ENCODE results near the gene LIPC. TPM values are rescaled to one million over a fixed set of nuclear protein-coding genes. Genes with fewer than 3 reads are reported as not detected.

Gene LIPC
- total RNA-seq, 1 donor from 2014 or later, result 0.30 TPM

DNA sequence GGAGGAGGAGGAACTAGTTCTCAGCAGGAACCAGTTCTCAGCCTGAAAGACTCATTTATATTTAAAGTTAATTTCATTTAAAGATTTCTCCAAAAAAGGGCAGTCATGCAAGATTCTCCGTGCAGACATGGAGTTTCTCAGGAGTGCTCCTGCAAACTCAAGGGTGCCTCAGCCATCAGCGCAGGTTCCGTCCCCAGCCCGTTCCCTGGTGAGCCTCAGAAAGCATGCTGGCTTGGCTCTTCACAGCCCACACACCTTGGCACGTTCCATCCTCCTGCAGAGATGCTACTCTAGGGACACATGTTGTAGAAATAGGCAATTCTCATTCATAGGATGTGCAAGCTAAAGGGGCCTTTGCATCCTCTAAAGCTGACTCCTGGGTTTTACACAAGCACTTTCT is 123.0 kb downstream of the LIPC start:
- DNase-seq, result no peak

DNA sequence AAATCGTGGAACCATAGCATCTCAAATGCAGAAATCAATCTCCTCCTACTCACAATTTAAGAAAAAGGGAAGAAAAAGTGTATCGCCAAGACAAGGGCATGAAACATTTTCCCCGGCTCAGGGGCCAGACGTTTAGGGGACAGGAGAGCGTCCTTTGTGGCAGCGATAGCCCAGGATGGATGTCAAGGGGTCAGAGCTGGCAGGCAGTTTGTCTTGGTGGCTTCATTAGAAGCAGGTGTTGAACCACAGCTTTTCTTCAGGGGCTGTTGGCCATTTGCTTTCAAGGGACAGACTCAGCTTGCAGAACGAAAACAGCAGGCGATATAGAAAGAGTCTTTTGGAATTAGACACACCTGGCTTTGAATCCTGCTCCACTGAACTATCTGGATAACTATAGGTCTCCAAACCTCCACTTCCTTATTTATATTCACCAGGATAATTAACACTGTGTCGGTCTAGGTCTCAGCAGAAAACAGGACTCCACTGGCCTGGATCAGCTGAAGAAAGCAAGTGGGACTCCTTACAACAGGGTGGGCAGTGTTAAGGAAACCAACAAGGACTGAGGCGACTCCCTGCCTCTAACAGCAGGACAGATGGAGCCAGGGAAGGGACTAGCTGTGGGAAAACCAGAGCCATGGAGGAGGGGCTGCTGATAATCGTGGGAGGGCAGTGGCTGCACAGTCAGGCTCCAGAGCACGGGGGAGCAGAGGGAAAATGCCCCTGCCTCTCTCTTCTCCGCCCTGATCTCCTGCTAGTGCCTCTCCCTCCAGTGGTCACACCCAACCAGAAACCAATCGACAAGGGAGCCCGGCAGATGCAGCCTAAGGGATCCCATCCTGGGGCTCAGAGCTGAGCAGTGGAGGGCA is 123.6 kb downstream of the LIPC start:
- DNase-seq, result no peak

DNA sequence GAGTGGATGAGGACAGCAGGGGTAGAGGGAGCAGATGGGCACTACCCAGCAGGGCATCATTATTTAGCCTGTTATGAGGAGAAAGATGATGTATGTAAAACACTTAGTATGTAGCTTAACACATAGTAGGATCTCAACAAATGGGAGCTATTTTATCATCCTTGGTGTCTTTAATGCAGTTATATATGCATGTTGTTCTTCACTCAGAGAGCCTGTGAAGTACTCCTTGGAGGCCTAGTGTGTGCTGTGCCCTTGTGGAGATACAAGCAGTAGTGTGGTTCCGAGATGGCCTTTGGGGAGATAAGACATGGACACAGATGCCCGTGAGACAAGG is 124.2 kb downstream of the LIPC start:
- DNase-seq, result no peak

DNA sequence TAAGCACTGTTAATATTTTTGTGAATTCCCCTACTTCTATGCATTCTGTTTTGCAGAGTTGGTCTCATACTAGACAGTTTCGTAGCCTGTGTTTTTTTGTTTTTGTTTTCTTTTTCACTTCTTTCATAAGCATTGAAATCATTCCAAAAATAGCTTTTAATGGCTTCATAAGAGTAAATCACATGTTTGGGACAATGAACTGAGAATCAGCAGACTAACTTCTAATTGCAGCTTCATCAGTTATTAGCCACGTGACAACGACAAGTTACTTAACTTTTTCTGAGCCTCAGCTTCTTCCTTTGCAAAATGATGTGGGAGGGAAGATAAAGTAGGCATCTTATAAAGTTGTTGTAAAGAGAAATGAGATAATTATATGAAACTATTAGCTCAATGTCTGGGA is 124.8 kb downstream of the LIPC start:
- DNase-seq, result no peak

DNA sequence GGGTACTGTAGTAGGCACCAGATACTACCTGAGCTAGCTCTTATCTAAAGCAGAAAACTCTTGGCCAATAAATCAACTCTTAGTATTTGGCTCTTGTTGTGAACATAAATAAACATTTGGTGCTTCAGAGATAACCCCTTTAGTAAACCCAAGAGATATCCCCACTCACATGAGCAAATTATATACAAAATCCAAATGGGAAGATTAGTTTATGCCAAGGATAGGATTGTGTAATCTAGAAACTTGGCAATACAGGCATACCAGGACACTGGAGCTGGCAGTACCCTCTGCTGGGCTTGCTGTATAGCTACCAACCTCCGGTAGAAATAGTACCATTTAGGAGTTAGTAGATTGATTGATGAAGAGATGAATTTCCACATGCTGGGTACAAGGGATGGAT is 127.0 kb downstream of the LIPC start:
- no peak for DNase-seq

DNA sequence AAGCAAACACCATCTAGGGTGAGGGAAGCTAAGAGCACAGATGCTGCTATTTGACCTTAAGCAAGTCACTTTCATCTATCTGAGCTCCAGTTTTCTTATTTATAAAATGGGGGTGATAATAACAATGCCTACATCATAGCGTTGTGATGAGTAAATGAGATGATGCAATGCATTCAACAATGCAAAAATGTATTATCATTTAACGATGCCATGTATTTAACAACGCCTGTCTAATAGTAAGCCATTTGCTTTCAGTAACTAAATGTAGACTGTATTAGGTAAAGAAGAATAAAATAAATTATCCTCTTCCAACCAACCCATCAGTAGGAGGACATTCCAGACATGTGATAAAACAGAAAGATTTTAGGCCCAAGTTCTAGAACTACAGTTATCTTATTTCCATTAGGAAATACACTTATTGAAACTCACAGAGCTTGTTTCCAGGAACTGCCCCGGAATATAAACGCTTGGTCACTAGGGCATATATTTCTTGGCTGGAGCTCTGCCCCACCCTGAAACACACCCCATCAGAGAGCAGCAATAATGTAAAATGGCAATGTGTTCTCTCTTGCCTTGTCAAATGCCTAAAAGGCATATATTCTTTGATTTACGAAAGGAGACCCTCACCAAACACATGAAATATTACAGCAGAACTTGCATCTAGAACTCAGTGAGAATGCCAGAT is 128.3 kb downstream of the LIPC start:
- no peak for DNase-seq

DNA sequence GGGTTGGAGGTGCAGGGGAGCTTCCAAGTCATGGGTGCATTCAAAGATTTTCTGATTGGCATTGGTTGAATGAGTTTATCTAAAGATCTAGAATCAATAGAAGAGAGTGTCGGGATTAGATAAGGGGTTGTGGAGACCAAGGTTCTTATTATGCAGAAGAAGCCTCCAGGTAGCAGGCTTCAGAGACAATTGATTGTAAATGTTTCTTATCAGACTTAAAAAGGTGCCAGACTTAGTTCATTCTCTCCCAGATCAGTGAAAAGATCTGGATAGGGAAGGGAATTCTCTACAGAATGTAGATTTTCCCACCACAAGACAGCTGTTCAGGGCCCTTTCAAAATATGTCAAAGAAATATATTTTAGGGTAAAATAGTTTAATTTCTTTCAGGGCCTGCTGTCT is 129.5 kb downstream of the LIPC start:
- DNase-seq, result no peak

DNA sequence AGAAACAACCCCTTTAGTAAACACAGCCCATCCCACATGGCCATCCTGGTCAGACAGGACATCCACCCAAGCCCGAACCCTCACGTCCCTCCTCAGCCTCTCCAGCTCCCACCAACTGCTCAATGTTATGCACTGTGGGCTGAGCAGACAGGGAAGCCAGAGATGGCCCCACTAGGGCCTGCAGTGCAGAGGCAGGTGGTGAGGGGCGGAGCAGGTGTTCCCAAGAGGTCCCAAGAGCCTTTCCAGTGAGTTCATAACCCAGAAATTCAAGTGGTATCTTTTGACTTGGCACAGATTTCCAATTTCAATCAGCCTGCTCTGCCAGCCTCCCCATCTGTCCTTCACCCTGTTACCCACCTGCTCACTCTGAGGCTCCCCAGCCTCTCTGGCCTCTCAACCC is 130.3 kb downstream of the LIPC start:
- DNase-seq, result no peak

DNA sequence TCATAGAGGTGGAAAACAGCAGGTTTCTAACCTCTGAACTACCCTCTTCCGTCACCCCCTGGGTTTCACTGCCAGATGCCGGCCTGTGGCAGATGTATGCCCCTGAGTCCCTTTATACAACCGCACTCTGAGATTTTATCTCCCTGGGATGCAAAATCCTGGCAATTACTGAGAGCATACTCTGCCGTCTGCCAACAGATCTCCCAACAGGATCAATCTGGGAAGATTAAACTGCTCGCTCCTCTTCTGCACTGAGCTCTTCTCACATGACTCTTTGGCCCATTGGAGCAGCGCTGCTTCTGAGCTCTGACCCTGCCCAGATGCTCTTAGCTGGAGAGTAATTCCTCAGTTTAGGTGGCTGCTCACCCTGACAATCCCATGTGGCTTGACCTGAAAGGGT is 133.2 kb downstream of the LIPC start:
- DNase-seq, result no peak

DNA sequence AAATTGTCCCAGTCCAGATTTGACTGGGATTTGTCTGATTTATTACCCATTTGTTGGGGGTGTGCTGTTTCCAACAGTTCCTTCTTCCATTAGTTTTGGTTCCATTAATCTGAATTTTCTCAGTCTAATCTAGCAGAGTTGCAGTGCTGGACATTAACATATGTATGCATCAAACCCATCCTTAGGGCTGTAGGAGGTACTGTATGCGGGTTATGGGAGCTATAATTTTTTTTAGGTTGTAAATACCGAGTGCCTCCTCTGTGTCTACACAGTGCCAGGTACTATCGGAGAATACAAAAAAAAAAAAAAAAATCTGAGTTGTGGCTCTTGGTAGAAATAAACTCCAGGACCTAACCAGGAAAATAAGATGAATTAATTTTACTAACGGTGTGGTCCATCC is 133.8 kb downstream of the LIPC start:
- no peak for DNase-seq

DNA sequence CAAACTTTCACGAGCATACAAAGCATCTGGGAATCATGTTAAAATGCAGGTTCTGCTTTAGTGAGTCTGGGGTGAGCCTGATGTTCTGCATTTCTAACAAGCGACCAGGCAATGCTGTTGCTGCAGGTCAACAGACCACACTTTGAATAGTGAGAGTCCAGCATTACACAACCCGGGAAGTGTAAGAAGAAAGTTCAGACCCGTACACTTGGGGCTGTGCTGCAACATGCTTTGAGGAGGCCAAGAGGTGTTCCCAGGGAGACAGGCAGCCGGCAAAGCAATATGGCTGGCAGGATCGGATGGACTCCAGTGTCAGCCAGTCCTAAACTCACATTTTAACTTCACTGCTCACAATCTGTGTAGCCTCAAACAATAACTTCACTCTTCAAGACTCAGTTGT is 134.2 kb downstream of the LIPC start:
- DNase-seq, result no peak

DNA sequence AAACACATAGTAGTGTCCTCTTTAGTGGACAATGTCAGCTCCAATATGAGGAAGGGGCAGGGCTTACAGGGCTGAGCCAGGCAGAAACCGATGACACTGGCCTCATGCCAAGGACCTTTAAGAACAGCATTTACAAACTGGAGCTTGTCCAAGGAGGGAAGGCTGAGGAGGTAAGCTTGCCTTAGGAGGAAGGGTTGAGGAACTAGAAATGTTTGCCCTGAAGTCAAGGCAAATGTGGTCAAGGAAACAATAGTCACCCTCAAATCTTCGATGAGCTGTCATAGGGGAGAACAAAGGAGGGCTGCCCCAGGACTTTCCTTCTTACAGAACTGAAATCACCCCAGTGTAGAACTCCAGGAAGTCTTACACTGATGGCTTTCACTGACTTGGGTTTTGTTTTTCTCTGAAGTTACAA is 136.4 kb downstream of the LIPC start:
- no peak for DNase-seq

DNA sequence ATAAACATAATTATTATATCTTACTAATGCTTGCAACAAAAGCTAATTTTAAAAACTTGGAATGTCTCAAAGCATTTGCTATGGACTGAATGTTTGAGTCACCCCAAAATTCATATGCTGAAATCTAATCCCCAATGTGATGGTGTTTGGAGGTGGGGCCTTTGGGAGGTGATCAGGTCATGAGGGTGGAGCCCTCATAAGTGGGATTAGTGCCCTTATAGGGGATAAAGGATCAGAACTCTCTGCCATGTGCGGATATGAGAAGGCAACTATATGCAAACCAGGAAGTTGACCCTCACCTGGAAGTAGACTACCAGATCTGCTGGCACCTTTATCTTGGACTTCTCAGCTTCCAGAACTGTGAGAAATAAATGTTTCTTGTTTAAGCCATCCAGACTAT is 137.7 kb downstream of the LIPC start:
- no peak for DNase-seq

DNA sequence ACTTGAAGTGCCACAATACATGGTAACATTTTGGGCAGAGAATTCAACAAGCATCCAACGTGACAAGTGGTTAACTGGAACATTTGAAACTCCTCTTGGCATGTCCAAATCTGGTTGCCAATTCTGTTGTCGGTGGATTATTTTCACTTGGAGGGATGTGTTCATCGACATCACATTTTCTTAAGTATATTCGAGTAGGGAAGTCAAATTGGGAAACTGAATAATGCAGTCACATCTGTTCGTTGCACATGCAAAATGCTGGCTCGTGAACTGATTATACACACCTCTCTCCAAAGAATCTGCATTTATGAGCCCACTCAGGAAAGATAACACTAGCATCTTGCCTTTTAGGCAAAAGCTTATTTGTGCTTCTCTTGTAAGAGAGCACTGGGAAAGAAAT is 139.7 kb downstream of the LIPC start:
- no peak for DNase-seq

DNA sequence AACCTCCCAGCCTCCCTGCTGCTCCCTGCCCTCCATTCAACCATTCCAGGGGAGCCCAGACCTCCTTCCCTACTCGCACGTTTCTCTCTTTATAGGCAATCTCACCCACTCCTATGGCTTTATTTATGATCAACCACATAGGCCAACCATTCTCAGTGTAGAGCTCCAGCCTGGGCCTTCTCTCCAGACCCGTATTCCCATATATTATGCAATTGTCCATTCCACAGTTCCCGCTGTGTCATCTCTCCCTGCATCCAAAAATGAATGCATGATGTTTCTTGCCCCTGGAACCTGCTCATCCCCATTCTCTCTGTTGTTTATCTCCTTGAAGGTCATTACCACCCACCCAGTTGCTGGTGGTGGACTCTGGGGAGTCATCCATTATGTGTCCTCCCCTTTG is 140.7 kb downstream of the LIPC start:
- no peak for DNase-seq

DNA sequence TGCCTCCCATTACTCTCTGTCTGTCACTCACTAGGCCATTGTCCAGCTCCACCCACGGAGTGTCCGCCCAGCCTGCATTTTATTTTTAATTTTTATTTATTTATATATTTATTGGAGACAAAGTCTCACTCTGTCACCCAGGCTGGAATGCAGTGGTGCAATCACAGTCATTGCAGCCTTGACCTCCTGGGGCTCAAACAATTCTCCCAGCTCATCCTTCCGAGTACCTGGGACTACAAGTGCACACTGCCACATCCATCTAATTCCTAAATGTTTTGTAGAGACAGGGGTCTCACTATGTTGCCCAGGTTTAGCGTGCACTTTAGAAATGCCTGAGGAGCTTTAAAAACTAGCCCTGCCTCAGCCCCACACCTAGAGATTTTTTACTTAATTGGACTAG is 141.5 kb downstream of the LIPC start:
- no peak for DNase-seq

DNA sequence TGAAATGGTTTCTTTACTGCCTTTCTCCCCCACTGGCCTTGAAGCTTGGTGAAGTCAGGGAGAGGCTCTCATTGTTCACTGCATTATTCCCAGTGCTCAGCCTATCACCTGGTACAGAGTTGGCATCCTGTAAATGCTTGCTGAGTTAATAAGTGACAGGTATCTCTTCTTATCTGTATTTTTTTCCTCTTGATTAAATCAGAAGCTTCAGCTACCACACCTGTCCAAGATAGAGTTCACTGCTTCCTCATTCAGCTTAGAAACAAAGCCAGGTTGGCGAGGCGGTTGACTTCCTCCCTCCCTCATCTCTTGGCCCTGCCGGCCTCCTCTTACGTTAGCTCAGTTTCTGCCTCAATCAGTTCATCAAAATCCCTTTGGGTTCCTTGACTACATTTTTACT is 142.8 kb downstream of the LIPC start:
- DNase-seq, result no peak

DNA sequence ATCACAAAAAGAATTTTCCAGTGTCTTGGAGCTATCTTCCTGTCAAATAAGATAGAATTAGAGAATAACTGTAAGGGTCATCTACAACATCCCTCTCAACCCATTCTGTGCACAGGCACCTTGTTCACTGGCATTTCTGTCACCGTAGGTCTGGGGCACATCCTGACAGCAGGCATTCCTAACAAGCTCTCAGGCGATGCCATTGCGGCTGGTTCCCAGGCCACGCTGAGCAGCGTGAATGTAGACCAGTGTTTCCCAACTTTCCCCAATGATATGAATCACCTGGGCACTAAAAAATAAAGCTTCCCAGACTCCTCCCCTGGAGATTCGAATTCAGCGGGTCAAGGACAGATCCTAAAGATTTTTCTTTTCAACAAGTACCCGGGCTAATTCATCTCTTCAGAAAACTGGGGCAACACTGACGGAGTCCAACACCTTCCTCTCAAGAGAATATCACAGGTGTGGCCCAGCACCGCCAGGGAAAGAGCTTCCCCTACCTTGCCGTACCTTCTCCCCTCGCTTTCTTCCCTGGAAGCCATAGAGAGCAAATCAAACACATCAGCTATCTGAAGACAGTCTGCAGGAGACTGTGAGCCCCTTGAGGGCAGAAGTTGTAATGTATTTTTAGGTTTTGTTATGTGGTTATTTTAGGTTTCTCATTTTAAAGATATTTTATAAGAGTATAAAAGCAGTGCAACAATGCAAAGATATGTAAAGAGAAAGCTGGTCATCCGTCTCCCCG is 143.4 kb downstream of the LIPC start:
- DNase-seq, result no peak

DNA sequence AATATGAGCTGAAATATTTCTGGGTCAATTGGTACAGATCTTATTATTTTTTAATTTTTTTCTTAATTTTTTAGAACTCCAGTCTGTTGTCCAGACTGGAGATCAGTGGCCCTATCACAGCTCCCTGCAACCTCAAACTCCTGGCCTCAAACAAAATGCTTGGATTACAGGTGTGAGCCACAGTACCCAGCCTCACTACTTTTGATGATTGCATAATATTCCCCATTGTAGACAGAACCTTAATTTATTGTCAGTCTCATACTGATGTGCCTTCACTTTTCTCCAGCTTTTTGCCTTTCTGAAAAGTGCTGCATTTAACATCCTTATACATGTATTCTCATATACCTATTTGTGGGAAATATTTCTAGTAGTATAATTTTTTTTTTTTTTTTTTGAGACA is 144.9 kb downstream of the LIPC start:
- no peak for DNase-seq

DNA sequence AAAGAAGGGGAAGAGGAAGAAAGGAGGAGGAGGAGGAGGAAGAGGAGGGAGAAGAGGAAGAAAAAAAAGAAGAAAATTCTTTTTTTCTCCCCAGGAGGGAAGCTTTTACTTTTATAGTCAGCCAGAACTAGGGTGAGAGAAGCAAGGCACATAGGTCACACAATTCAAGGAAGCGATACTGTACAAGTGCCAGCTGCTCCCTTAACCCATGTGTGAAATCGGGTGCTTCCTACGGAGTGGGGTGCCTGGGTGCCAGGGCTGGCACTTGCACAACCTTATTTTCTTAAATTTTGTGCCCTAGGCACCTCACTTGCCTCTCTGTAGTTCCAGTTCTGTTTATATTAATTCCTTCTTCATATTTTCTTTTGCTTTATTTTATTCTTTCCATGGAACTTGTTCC is 150.4 kb downstream of the LIPC start:
- no peak for DNase-seq

DNA sequence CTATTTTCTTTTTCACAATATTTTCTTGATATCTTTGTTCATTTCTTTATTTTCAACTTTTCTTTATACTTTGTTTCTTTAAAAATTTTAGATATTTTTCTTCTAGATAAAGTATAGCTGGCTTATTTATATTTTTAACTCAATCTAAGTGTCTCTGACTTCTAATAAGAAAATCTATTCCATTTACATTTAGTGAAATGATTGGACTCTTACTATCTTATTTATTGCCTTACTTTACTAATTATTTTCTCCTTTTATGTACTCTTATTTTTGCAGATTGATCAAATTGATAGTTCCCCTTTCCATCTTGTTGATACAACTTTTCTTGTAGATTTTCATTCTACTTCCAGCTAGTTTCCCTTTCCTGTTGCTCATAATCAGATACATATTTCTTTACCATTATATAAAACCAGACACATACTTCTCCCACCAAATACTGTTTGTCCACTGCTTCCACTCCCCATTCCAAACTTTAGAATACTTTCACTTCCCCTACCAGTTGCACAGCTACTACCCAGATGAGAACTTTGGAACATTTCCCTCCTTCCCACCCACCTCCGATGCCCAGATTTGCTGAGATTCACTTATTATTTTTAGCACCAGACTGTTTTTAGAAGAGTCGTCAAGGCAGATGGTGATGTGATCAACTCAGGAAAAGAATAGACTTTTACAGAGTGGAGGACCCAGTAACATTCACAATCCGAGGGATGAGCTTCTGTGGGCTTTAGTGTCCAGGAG is 151.5 kb downstream of the LIPC start:
- DNase-seq, result no peak

DNA sequence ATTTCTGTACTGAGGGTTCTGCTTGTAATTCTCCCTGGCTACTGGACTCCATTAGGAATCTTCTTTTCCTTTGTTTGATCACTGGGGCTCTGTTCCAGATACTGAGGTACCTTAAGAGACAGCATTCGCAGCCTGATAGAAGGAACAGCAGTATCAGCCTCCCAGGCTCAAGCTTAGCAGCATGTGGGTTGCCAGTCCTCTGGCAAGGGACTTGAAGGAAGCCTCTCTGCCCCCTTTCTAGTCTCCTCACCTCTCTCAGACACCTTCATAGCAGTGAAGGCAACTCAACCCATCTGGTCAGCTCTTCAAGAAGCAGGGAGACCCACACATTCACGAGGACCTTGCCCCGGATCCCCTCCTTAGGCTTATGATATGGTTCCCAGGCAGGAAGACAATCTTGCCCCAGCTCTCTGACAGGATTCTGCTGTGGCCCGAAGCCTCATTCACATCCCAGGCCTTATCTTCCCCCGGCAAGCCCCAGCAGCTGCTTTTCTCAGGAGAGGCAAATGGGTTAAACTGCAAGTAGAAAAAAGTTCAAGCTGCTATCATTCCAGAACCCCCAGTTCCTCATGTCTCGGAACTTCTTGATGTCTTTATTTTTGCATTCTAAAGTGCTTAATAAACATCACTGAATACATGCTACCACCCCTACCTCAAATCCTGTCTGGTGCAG is 153.1 kb downstream of the LIPC start:
- DNase-seq, result no peak
